ENCODE results near the gene PCDHB15. TPM values are rescaled to one million over a fixed set of nuclear protein-coding genes. Genes with fewer than 3 reads are reported as not detected.

The PCDHB15 gene
- total RNA-seq, 1 donor from 2014 or later: 5.5 TPM

DNA sequence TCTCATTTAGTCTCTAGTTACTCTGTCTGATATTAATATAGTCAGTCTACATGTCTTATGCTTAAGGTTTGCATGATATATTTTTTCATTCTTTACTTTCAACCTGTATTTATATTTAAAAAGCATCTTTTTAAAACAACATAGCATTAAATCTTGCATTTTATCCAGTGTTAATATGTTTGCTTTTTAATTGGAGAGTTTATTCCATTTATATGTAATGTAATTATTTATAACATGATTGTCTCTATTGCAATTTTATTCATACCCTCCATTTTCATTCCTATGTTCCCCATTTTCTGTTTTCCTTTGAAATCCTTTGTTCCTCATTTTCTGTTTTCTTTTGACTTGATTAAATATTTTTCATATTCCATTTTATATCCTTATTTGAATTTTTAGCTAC, 13.3 kb downstream of the PCDHB15 start:
- Mint-ChIP-seq H3K36me3 (ENCODE audit: low read depth) (peaks cover 67% of the 10 kb centered on the region), H3K27ac (ENCODE audit: unreplicated experiment) (no peak overlapping the region), H3K9me3 (peaks cover 24% of the 10 kb centered on the region), H3K27me3 (ENCODE audit: low read depth) (no peaks in the 10 kb centered on the region), H3K4me3 (no peak overlapping the region), H3K4me1 (no peaks in the 10 kb centered on the region)
- TF ChIP-seq, protein P1, sequence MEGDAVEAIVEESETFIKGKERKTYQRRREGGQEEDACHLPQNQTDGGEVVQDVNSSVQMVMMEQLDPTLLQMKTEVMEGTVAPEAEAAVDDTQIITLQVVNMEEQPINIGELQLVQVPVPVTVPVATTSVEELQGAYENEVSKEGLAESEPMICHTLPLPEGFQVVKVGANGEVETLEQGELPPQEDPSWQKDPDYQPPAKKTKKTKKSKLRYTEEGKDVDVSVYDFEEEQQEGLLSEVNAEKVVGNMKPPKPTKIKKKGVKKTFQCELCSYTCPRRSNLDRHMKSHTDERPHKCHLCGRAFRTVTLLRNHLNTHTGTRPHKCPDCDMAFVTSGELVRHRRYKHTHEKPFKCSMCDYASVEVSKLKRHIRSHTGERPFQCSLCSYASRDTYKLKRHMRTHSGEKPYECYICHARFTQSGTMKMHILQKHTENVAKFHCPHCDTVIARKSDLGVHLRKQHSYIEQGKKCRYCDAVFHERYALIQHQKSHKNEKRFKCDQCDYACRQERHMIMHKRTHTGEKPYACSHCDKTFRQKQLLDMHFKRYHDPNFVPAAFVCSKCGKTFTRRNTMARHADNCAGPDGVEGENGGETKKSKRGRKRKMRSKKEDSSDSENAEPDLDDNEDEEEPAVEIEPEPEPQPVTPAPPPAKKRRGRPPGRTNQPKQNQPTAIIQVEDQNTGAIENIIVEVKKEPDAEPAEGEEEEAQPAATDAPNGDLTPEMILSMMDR (conservative IDR thresholded peaks at IDR 0.05): no peak
- no peak for DNase-seq (ENCODE audit: low read depth, low spot score)

DNA sequence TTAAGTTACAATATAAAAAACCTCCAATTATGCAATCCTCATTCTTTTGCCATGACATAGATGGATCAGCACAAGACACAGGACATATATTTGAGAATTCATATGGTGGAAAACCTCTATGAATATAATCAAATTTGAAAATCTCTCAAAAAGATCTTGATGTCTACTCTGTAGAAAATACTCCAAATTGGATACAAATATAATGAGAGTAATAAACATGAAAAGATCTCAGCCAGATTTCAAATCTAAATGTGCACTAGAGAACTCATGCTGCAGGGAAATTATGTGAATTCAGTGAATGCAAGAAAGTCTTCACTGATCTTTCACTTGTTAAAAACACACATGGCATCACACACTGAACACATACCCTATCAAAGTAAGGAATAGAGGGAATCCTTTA, 13.8 kb downstream of the PCDHB15 start:
- no peak for DNase-seq (ENCODE audit: low read depth, low spot score)
- Mint-ChIP-seq H3K36me3 (ENCODE audit: low read depth) (peaks cover 65% of the 10 kb centered on the region), H3K4me3 (no peak overlapping the region), H3K9me3 (peaks cover 25% of the 10 kb centered on the region), H3K4me1 (no peaks in the 10 kb centered on the region), H3K27me3 (ENCODE audit: low read depth) (no peaks in the 10 kb centered on the region), H3K27ac (ENCODE audit: unreplicated experiment) (no peak overlapping the region)
- TF ChIP-seq, protein P1 (conservative IDR thresholded peaks at IDR 0.05): no peak

DNA sequence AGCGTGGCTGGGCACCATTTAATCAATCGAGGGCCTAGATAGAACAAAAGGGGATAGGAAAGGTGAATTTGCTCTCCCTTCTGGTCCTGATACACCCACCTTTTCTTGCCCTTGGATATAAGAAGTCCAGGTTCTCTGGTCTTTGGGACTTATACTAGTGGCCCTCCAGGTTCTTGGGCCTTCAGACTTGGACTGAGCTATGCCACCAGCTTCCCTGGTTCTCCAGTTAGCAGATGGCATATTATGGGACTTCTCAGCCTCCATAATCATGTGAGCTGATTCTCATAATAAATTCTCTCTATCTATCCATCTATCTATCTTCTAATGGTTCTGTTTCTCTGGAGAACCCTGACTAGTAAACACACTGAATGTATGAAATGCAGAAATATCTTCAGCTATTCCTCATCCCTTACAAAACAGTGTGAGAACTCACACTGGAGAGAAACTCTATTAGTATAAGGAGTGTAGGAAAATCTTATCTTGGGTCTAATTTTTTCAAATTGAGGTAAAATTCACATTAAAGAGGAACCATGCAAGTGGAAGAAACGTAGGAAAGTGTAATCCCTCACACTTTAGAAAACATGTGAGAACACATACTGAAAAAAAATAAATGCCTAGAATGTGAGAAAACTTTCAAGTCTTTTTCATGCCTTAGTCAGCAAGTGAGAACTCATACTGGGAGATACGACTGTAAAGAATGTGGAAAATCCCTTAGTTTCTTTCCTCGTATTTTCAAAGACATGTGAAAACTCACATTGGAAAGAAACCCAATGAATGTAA, 15.5 kb downstream of the PCDHB15 start:
- TF ChIP-seq, protein P1 (conservative IDR thresholded peaks at IDR 0.05): no peak
- peaks cover 63% of the 10 kb centered on the region for H3K36me3 Mint-ChIP-seq (ENCODE audit: low read depth)
- no peak overlapping the region for H3K4me3 Mint-ChIP-seq
- no peaks in the 10 kb centered on the region for H3K4me1 Mint-ChIP-seq
- H3K27ac Mint-ChIP-seq (ENCODE audit: unreplicated experiment): no peak overlapping the region
- H3K9me3 Mint-ChIP-seq: peaks cover 23% of the 10 kb centered on the region
- DNase-seq (ENCODE audit: low read depth, low spot score): no peak
- H3K27me3 Mint-ChIP-seq (ENCODE audit: low read depth): no peaks in the 10 kb centered on the region

DNA sequence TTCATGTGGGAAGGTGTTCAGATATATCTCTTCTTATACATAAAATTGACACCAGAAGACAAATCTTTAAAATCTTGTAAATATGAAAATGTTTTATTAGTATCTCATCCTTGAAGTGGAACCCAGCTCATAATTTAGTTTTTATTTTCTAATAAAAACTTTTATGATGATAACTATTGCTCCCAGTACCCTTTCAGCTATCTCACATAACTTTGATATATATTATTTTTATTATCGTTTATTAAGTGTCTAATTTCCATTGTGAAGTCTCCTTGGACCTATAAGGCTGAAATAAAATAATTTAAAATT, 16.0 kb downstream of the PCDHB15 start:
- Mint-ChIP-seq H3K36me3 (ENCODE audit: low read depth) (peaks cover 63% of the 10 kb centered on the region), H3K4me1 (no peaks in the 10 kb centered on the region), H3K9me3 (peaks cover 26% of the 10 kb centered on the region), H3K27me3 (ENCODE audit: low read depth) (no peaks in the 10 kb centered on the region), H3K4me3 (no peak overlapping the region), H3K27ac (ENCODE audit: unreplicated experiment) (no peak overlapping the region)
- TF ChIP-seq, protein P1 (conservative IDR thresholded peaks at IDR 0.05): no peak
- no peak for DNase-seq (ENCODE audit: low read depth, low spot score)

DNA sequence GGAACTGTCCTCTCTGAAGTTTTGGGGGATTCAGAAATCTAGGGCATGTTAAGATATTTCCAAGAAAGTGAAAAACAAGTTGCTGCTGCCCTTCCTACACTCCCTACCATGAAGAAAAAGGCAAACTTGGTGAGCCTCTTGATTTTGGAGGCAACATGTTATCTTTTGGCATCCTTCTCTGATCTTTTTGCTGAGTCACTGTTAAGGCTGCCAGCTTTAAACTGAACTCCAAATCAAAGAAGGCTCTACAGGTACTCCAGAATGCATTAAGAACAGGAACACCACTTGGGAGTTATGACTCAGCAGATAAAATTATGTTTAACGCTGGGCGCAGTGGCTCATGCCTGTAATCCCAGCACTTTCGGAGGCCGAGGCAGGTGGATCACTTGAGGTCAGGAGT, 24.0 kb downstream of the PCDHB15 start:
- Mint-ChIP-seq H3K36me3 (ENCODE audit: low read depth) (peaks cover 52% of the 10 kb centered on the region), H3K9me3 (peaks cover 48% of the 10 kb centered on the region)

More for the DNA sequence above, 24.0 kb downstream of the PCDHB15 start:
- Mint-ChIP-seq H3K27ac (ENCODE audit: unreplicated experiment) (no peak overlapping the region), H3K4me3 (no peak overlapping the region), H3K4me1 (no peaks in the 10 kb centered on the region), H3K27me3 (ENCODE audit: low read depth) (no peaks in the 10 kb centered on the region)
- TF ChIP-seq, protein P1 (conservative IDR thresholded peaks at IDR 0.05): no peak
- no peak for DNase-seq (ENCODE audit: low read depth, low spot score)

Data from neural crest cell (in vitro differentiated cells).